ENCODE results near the gene EDC4.

- TF ChIP-seq ZNF202 (tag by site-specific recombination; IDR thresholded peaks at IDR 0.05; ENCODE audit: borderline replicate concordance) (no peak), KLF17 (tag by site-specific recombination; IDR thresholded peaks at IDR 0.05) (no peak), ZNF266 (tag by site-specific recombination; IDR thresholded peaks at IDR 0.05; ENCODE audit: low read depth) (no peak), ZBTB6 (tag by site-specific recombination; IDR thresholded peaks at IDR 0.05) (no peak), HIC1 (tag by site-specific recombination; IDR thresholded peaks at IDR 0.05) (no peak), ZNF398 (tag by site-specific recombination; IDR thresholded peaks at IDR 0.05) (no peak), CTCF (tag by site-specific recombination; IDR thresholded peaks at IDR 0.05) (no peak), PRDM10 (tag by site-specific recombination; IDR thresholded peaks at IDR 0.05) (no peak)
Measured at GRCh38 chr16:67878232-67878631, 5.4 kb downstream of the EDC4 start.
